HG02571 (cell line): ENCODE measurements around the gene CCDC18.
"Not testable (repeated sequence)": the region's sequence is repeated elsewhere in the genome, so short reads cannot be mapped to it uniquely, and the experiment has no call there.

Source experiments
- ATAC-seq: cut with Tn5 transposase; IDR thresholded peaks from one replicate; pipeline ENCODE4 v1.9.1; 2021; ENCODE audit warnings: mild to moderate bottlenecking, moderate library complexity; ENCODE audit not compliant: unreplicated experiment

CCDC18 gene

GRCh38 chr1:93223023-93223675 is 42.6 kb downstream of the CCDC18 start:
- ATAC-seq, result no peak

GRCh38 chr1:93235261-93235660 is 54.7 kb downstream of the CCDC18 start:
- no peak for ATAC-seq

- ATAC-seq, result no peak
These were observed 56.5 kb downstream of the CCDC18 start for GRCh38 chr1:93237021-93237420.

GRCh38 chr1:93238425-93238824 is 57.9 kb downstream of the CCDC18 start:
- no peak for ATAC-seq

GRCh38 chr1:93239863-93240262 is 59.3 kb downstream of the CCDC18 start:
- no peak for ATAC-seq

- not testable (repeated sequence) for ATAC-seq
These were observed 62.7 kb downstream of the CCDC18 start for GRCh38 chr1:93243233-93243632.

- ATAC-seq, result no peak
These were observed 64.0 kb downstream of the CCDC18 start for GRCh38 chr1:93244298-93245069.

- no peak for ATAC-seq
These were observed 71.4 kb downstream of the CCDC18 start for GRCh38 chr1:93251966-93252365.

- ATAC-seq, result no peak
These were observed 72.1 kb downstream of the CCDC18 start for GRCh38 chr1:93252598-93252997.

- ATAC-seq, result no peak
These were observed 73.0 kb downstream of the CCDC18 start for GRCh38 chr1:93253516-93253915.

GRCh38 chr1:93255222-93256079 is 74.9 kb downstream of the CCDC18 start:
- ATAC-seq, result no peak

- ATAC-seq, result no peak
These were observed 75.9 kb downstream of the CCDC18 start for GRCh38 chr1:93256433-93256832.

GRCh38 chr1:93257889-93258288 is 77.4 kb downstream of the CCDC18 start:
- ATAC-seq, result no peak

- not testable (repeated sequence) for ATAC-seq
These were observed 80.2 kb downstream of the CCDC18 start for GRCh38 chr1:93260726-93261125.

- no peak for ATAC-seq
These were observed 82.1 kb downstream of the CCDC18 start for GRCh38 chr1:93262645-93263044.

GRCh38 chr1:93268888-93269287 is 88.4 kb downstream of the CCDC18 start:
- ATAC-seq, result not testable (repeated sequence)

- not testable (repeated sequence) for ATAC-seq
These were observed 94.7 kb downstream of the CCDC18 start for GRCh38 chr1:93275262-93275633.

GRCh38 chr1:93275634-93276295 is 95.2 kb downstream of the CCDC18 start:
- ATAC-seq, result no peak

GRCh38 chr1:93277530-93277929 is 97.0 kb downstream of the CCDC18 start:
- not testable (repeated sequence) for ATAC-seq

- ATAC-seq, result no peak
These were observed 103.0 kb downstream of the CCDC18 start for GRCh38 chr1:93283496-93283895.

GRCh38 chr1:93288558-93288957 is 108.0 kb downstream of the CCDC18 start:
- no peak for ATAC-seq
